ENCODE measurements around the gene ATP10B.
"Not testable (repeated sequence)": the region's sequence is repeated elsewhere in the genome, so short reads cannot be mapped to it uniquely, and the experiment has no call there.

ATP10B gene

DNA sequence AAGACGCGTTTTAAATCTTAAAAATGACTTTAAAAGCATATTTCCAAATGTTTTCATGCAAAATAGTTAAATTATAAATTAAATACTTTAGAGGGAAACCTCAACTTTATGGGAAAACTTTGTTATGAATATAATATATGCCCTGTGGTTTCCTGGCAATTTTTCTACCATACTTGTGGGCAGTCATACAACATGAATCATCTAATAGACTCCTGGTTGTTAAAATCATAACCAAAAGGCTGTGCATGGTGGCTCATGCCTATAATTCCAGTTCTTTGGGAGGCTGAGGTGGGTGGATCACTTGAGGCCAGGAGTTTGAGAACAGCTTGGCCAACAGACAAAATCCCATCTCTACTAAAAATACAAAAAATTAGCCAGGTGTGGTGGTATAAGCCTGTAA, 18.2 kb downstream of the ATP10B start:
- DNase-seq (ENCODE audit: insufficient read length, low spot score) (no peak), FAIRE-seq (no peak)

DNA sequence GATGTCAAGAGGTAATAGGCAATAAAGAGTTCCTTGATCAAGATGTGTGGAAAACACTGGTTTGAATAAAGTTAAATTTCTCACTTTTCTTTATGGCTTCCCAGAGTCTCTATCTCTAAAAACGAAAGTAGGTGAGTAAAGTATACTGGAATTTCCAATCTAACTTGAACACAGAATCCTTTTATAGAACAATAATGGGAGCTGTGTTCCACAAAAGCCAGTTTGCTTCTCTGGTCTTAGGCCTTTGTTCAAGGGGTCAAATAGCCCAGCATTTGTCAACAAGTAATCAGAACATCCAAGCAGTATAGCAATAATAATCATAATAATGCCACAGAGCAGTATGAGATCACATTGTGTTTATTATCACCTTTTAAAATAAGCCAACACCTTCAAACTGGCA, 20.2 kb downstream of the ATP10B start:
- FAIRE-seq, result no peak
- DNase-seq (ENCODE audit: insufficient read length, low spot score), result no peak

DNA sequence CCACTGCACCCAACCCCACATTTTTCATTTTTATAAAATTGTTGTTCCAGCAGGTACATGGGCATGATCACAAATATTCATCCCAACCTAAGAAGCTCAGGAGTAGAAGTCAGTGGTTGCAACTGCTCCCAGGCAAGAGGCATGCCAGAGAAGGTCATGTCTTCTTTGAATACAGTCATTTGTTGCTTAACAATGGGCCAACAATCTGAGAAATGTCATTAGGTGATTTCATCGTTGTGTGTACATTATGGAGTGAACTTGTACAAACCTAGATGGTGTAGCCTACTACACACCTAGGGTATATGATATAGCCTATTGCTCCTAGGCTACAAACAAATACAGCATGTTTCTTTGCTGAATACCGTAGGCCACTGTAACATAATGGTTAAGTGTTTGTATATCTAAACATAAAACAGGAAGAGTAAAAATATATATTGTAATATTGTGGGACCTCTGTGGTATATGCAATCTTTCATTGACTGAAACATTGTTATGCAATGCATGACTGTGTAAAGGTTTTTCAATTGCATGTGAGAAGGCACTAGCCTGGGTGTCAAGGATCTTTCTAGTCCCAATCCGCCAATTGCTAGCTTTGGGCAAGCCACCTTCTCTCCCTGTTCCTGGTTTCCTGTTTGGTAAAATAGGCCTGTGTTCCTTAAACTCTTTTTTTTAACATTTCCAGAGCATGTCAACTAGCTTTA, 27.6 kb downstream of the ATP10B start:
- FAIRE-seq (no peak), DNase-seq (ENCODE audit: insufficient read length, low spot score) (no peak)

DNA sequence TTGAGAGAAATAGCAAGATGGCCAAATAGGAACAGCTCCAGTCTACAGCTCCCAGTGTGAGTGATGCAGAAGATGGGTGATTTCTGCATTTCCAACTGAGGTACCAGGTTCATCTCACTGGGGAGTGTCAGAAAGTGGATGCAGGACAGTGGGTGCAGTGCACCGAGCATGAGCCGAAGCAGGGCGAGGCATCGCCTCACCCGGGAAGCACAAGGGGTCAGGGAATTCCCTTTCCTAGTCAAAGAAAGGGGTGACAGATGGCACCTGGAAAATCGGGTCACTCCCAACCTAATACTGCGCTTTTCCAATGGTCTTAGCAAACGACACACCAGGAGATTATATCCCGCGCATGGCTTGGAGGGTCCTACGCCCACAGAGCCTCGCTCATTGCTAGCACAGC, 39.0 kb downstream of the ATP10B start:
- DNase-seq (ENCODE audit: insufficient read length, low spot score), result not testable (repeated sequence)

DNA sequence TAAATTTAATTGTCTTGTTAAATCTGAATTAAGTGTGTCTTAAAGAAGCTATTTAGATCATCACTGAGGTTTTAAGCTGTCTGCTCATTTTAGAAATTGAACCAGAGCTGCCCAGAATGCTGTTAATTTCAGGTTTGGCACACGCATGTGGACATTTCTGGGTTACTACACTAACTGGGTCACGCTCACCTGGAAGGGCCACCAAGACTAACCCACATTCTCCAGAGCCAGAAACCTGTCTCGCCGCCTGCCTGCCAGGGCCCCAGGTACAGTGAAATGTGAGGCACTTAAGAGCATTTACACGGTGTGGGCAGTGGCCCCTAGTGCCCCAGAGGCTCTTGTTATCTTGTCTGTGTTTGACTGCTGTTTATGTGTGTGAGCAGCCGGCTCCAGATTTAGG, 46.6 kb downstream of the ATP10B start:
- FAIRE-seq (no peak), DNase-seq (ENCODE audit: insufficient read length, low spot score) (no peak)

More for the DNA sequence above, 39.0 kb downstream of the ATP10B start:
- FAIRE-seq, result not testable (repeated sequence)

DNA sequence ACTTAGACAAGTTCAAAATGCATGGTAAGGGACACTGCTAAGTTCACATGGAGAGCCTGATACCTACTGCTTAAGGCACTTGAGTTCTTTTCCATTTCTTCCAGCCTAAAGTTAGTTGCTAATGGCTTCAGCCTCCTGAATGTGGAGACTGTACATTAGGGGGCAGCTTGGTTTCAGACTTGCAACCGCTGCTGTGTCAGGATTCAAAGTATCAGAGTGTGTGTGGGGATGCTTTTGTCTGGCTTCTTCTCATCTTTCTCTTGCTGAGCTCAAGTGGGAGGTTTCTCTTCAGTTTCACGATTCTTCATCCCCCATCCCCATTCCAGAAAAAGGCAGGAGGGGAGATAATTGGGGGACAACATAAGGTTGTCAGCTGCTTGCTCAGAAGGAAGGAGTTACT, 49.4 kb downstream of the ATP10B start:
- DNase-seq (ENCODE audit: insufficient read length, low spot score) (no peak), FAIRE-seq (no peak)

DNA sequence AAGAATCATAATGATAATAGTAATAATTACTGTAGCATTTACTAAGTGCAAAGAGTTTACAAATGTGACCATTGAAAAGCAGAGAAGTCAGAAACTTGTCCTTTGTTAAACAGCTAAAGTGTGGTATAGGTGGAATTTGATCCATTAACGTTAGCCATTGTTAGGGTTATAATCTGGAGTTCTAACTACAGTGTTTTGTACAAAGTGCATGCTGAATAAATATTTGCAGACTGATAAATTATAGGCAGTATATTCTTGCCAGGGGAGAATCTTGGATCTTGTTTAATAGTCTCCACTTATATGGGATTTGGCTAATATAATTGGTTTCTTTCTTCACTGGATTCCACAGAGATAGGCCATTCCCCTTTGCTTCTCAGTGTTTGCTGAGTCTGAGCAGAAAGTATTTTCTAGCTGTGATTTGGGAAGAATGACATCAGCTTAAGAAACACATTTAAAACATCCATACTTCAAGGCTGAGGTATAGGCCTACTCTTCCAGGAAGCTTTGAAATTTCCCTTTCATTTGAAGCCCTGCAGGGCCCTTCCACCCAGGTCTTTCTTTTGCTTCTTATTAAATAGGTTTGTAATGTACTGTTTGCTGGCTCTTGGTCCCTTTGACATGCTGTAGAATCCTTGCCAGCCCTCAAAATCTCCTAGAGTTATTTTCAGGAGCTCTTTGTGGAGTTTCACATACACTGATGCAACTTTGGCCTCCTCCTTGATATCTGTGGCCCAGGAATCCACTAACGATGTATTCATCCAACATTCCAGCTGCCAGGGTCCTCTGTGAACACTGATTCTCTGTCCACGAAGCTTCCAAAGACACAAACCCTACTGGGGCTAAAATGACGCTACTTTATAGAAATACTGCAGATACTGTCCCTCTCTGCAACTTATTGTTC, 51.4 kb downstream of the ATP10B start:
- FAIRE-seq (no peak), DNase-seq (ENCODE audit: insufficient read length, low spot score) (no peak)

DNA sequence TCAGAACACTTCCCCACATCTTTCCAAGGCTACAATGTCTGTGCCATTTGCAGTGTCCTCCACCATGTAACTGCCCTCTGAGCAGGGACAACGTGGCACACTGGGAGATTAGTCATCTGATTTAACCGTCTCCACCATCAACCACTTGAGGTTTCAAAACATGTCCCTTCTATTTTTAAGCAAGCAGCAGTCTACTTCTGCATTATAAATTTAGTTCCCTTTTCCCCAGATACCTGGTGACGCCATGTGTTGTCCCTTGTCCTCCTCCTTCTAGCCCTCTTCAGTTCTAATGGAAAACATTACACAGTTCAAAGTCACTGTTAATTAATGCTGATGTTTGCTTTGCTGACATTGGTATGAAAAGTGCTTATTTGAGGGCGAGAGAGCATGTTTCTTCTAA, 52.8 kb downstream of the ATP10B start:
- DNase-seq (ENCODE audit: insufficient read length, low spot score) (no peak), FAIRE-seq (no peak)

DNA sequence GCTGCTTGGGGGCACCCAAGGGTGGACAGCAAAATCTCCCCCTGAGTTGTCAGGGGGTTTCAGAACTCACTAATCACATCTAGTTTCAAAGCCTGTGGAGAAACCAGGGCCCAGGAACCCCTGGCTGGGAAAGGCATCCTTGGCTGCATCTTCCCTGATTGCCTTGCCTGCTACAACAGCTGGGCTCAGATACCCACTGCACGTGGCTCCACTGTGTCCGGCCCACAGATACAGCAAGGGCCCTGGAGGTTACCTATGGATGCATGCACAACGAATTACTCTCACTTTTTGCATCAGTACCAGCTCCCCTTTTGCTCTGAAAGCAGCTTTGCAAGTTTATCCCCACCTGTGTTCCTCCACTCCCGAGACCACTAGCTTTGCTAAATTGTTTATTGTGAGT, 55.0 kb downstream of the ATP10B start:
- FAIRE-seq, result no peak

DNA sequence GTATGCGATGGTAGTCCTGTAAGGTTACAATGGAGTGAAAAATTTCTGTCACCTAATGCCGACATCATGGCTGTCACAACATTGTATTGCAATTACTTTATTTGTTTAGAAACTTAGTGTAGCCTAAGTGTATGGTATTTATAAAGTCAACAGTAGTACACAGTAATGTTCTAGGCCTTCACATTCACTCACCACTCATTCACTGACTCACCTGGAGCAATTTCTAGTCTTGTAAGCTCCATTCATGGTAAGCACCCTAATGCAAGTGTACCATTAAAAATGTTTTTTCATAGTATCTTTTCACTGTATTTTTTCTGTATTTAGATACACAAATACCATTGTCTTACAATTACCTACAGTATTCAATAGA, 58.5 kb downstream of the ATP10B start:
- no peak for FAIRE-seq
- DNase-seq (ENCODE audit: insufficient read length, low spot score), result no peak

More for the DNA sequence above, 55.0 kb downstream of the ATP10B start:
- no peak for DNase-seq (ENCODE audit: insufficient read length, low spot score)

DNA sequence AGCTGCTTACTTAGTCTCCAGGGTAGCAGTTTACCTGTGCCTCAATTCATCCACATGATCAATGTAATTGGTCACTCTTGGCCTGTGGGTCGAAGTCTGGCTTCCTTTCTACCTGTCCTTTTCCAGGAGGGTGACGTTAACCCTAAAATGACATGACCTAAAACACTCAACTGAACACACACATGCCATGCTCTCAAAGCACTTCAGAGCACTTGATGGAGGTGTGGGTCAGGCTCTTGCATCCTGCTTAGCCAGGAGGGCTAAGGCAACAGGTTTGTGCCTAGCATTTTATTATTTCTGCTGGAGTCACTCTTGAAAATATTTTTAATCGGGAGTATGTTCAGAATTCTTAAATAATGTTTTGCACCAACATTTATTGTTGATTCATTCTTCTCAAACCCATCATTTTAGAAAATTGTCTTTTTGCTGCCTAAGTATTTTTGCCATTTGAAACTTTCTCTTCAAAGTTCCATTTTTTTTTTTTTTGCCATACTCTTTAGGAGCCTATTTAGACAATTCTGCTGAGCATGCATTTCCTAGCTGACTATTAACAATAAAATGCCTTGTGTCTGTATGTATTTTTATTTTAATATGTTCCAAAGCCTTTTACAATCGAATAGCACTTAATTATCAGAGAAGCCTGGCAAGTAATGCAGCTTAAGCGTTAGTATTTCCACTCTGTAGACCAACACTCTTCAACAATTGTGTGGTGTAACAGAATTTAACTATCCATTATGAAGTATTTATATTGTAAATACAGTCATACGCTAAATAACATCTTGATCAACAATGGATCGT, 59.1 kb downstream of the ATP10B start:
- FAIRE-seq (no peak), DNase-seq (ENCODE audit: insufficient read length, low spot score) (no peak)

DNA sequence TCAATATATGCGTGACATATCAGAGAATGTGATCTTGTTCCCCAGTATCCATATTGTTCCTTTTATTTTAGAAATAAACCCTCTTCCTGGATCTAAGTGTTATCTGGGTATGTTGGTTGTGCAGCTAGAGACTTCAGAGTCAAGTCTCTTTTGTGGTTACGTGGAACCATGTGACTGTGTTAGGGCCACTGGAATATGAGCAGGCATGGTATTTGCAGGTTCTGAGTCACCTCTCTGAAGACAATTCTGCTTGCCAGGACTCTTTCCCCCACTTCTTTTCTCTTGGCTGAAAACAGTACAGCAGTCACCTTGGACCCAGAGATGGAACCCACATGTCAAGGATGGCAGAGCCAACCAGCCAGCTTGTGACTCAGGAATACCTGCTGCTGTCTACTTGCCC, 59.7 kb downstream of the ATP10B start:
- FAIRE-seq, result no peak

DNA sequence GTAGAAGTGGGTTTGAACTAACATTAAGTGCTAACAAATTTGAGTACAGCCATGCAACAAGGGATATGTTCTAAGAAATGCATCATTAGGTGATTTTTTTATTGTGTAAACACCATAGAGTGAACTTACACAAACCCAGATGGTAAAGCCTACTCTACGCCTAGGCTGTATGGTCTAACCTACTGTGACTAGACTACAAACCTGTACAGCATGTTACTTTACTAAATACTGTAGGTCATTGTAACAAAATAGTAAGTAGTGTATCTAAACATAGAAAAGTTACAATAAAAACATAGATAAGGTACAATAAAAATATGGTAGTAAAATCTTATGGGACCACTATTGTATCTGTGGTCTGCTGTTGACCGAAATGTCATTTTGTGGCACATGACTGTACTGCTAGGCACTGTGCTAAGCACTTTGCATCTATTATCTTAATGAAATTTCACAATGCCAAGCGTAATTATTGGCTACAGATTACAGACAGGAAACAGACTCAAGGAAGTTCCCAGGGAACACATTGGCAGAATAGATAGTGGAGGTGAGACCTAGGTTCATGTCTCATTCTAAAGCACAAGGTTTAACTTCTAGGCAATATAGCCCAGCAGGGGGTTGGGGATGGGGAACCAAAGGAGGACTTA, 62.7 kb downstream of the ATP10B start:
- DNase-seq (ENCODE audit: insufficient read length, low spot score), result no peak
- no peak for FAIRE-seq

More for the DNA sequence above, 59.7 kb downstream of the ATP10B start:
- DNase-seq (ENCODE audit: insufficient read length, low spot score), result no peak

DNA sequence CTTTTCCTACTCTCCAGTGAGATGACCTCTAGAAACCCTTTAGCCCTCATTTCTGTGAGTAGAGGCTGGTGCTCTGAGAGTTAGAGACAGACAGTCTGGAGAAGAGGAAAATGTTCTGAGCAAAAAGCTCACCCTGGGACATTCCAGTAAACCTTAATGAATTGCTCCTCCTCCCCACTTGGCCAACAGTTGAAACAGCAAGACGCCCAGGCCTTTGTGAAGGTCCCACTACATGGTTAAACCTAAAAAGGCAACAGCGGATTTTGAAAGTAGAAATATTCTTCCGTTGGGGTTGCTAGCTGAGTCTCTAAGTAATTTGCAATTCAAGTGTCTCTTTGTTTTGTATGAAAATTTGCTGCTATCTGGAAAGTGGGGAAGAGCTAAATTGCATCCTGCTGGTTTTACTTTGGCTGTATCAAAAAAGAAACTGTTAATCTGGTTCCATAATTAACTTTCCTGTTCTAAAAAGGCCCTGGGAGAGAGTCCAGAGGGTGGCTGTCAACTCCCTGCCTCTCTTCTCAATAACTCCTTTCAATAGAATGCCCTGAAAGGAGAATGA, 63.8 kb downstream of the ATP10B start:
- DNase-seq (ENCODE audit: insufficient read length, low spot score), result no peak
- FAIRE-seq, result no peak

DNA sequence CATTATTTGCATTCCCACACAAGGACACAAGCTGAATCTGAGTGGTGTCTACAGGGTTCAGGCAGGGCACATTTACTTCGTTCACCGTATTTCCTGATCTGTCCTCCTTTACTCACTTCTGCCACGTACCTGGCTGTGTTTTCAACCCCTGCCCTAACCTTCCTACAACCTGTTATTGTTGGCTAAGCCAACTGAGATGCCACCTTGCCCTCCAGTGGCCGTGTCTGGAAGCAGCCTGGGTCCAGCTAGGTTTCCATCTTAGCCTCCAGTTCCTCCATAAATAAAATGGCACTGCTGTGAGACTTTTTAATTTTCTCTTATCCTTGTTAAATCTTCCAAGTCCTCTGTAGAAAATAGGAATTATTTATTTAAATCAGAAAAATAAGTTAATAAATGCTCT, 64.8 kb downstream of the ATP10B start:
- no peak for DNase-seq (ENCODE audit: insufficient read length, low spot score)
- no peak for FAIRE-seq

DNA sequence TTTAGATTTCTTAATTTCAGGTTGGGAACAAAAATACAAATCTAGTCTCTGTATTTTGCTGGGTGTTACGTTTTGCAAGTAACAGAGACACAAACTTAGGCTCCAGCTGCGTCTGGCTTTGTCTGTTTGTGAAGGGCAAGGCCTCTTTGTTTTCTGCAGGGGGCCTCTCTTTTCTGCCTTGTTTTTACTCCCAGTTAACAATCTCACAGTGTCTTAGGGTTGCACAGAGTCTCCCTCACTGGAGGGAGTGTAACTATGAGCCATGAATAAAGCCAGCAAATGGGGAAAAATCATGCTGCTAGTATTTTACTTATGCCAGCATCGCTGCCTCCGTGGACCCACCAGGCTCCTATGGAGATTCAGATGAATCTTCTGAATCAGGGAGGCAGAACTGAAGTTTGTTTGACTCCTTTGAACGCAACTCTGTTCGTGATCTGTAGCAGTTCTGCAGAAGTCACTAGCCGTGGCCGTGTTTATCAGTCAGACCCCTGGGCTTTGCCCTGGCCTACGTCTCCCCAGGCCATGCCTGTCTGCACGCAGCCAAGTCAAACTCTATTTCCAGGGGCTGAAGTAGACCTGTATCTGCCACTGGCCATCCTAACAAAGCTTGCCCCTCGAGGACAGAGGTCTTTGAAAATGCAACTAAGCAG, 77.2 kb downstream of the ATP10B start:
- DNase-seq (ENCODE audit: insufficient read length, low spot score) (no peak), FAIRE-seq (no peak)

DNA sequence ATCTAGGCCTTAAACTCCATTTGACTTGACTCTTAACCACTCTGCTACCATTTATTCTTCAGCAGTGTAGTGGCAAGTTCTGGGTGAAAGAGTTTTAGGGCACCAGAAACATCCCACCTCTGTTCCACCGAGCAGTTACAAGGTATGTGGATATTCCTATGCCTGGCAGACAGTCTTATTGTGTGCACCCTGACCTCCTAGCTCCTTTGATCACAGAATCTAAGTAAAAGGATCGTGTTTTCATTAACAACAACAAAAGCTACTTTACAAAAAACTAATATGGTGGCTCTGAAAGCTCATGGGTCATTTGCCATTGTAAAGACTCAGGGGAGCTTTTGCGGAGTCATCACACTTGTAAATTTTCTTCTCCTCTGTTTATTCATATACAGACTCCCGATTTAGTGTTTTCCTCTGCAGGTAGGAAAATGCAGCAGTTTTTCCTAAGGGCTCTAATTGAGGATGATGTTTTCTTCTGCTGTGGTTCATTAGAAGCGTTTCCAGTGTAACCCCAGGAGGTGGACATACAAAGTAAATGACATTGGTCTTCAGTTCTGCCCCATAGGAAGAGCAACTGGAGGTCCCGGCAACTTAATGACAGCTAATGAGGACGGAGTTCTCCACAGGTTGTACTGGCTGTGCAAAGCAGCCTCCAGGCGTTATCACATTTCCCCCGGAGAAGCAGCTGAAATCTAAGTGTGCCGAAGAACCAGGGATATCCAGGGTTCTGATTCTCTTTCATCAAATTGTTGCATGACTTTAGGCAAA, 78.2 kb downstream of the ATP10B start:
- no peak for FAIRE-seq
- DNase-seq (ENCODE audit: insufficient read length, low spot score), result no peak

DNA sequence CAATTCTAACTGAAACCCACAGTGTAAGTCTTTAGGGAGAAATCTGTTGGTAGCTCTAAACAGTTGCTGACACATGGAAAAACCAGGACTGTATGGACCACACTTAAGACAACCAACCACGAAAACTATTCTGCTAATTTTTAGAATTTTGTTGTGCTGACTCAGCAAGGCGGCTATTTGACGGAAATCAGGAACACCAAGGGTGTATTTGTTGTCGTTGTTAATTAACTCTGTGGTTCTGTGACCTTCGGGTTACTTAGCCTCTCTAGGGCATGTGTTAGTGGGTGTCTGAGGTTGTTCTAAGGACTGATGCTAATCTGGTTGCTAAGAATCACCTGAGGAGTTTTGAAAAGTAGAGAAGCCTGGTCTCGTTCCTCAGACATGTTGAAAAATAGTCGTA, 79.2 kb downstream of the ATP10B start:
- FAIRE-seq (no peak), DNase-seq (ENCODE audit: insufficient read length, low spot score) (no peak)

DNA sequence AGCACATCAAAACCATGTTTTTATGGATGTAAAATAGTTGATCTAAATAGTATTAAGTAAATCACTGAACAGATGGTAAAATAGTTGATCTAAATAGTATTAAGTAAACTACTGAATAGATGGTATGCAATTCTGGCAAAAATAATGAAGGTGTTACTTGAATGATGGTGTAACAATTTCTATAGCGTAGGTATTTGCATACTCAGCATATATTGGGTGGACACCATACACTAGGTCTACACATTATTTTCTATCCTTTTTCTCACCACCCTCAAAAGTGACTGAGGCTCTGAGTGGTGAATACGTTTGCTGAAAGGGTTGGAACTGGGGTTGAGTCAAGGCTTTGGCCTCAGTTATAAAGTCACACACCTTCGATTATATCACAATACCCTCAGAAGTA, 81.3 kb downstream of the ATP10B start:
- FAIRE-seq (no peak), DNase-seq (ENCODE audit: insufficient read length, low spot score) (no peak)
